HEK293 (cell line): ENCODE data around the gene EXOG.

Experiments
- TCF7L2 ChIP-seq: IDR thresholded peaks from 2 replicates; pipeline ENCODE4 v1.6.1; 2011; ENCODE audit warnings: low read depth, mild to moderate bottlenecking, inconsistent platforms, low read length, moderate library complexity, borderline replicate concordance
- ZBTB7A ChIP-seq: fragments of 450-650 bp; formaldehyde crosslinking; IDR thresholded peaks from 2 replicates; pipeline ENCODE4 v1.5.1; 2016; ENCODE audit warnings: low read depth, missing biosample characterization, missing genetic modification characterization
- ZNF214 ChIP-seq: fragments of 450-650 bp; formaldehyde crosslinking; IDR thresholded peaks from 2 replicates; pipeline ENCODE4 v1.5.1; 2017; ENCODE audit warnings: missing biosample characterization, mild to moderate bottlenecking, missing genetic modification characterization, borderline replicate concordance
- ZNF223 ChIP-seq: fragments of 450-650 bp; formaldehyde crosslinking; IDR thresholded peaks from 2 replicates; pipeline ENCODE4 v1.5.1; 2016; ENCODE audit warnings: missing biosample characterization, missing genetic modification characterization
- ZNF423 ChIP-seq: fragments of 450-650 bp; formaldehyde crosslinking; IDR thresholded peaks from 2 replicates; pipeline ENCODE4 v1.5.1; 2016; ENCODE audit warnings: missing biosample characterization, missing genetic modification characterization
- ZNF426 ChIP-seq: fragments of 450-650 bp; formaldehyde crosslinking; IDR thresholded peaks from 2 replicates; pipeline ENCODE4 v1.5.1; 2017; ENCODE audit warnings: missing biosample characterization, missing genetic modification characterization, mild to moderate bottlenecking, inconsistent platforms, moderate library complexity
- ZNF530 ChIP-seq: fragments of 450-650 bp; formaldehyde crosslinking; IDR thresholded peaks from 2 replicates; pipeline ENCODE4 v1.5.1; 2016; ENCODE audit warnings: low read depth, missing biosample characterization, missing genetic modification characterization
- ZNF670 ChIP-seq: fragments of 450-650 bp; formaldehyde crosslinking; IDR thresholded peaks from 2 replicates; pipeline ENCODE4 v1.5.1; 2016; ENCODE audit warnings: missing biosample characterization, missing genetic modification characterization, low read depth
- ZNF792 ChIP-seq: fragments of 450-650 bp; formaldehyde crosslinking; IDR thresholded peaks from 2 replicates; pipeline ENCODE4 v1.5.1; 2016; ENCODE audit warnings: missing biosample characterization, missing genetic modification characterization
- TF ChIP-seq, protein P1 (sequence below): fragments of 450-650 bp; formaldehyde crosslinking; IDR thresholded peaks from 2 replicates; pipeline ENCODE4 v1.5.1; 2016; ENCODE audit warnings: missing biosample characterization, missing genetic modification characterization
- TF ChIP-seq, protein P2 (sequence below): fragments of 450-650 bp; formaldehyde crosslinking; IDR thresholded peaks from 2 replicates; pipeline ENCODE4 v1.5.1; 2016; ENCODE audit warnings: missing biosample characterization, missing genetic modification characterization
- TF ChIP-seq, protein P3 (sequence below): fragments of 450-650 bp; formaldehyde crosslinking; IDR thresholded peaks from 2 replicates; pipeline ENCODE4 v1.5.1; 2016; ENCODE audit warnings: missing biosample characterization, missing genetic modification characterization, low read depth

DNA sequence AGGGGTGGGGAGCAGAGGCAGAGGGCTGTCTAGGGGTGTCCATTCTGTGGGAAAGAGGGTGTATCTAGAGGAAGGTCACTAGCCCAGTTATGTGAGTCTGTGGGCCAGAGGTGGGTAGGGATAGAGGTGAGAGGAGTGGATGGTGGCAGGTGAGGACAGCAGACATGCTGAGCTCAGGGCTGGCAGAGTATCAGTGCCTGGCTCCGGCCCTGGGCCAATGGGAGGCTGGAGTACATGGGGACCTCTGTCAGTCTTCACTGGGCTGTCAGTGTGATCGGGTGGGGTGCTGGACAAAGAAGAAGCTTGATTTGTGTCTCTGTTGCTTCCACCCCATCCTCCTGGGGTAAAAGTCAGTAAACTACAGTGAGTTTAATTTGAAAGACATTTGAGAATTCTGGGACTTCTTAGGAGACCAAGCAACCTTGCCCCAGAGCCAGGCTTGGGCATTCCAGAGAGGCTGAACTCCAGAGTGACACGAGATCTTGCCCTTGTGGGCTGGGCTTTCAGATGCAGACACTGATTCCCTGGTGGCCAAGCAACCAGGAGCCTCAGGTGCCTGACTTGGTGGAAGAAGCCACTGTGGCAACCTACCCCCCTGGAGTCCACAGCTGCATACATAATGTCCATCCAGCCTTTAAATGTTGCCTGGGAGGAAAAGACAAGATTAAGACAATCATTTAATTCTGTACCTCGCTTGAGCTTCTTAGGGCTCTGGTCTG, 60.7 kb downstream of the EXOG start:
- TF ChIP-seq ZNF223 (tag by site-specific recombination) = no peak
- TF ChIP-seq ZNF670 (tag by site-specific recombination) = no peak
- TF ChIP-seq, protein P1, sequence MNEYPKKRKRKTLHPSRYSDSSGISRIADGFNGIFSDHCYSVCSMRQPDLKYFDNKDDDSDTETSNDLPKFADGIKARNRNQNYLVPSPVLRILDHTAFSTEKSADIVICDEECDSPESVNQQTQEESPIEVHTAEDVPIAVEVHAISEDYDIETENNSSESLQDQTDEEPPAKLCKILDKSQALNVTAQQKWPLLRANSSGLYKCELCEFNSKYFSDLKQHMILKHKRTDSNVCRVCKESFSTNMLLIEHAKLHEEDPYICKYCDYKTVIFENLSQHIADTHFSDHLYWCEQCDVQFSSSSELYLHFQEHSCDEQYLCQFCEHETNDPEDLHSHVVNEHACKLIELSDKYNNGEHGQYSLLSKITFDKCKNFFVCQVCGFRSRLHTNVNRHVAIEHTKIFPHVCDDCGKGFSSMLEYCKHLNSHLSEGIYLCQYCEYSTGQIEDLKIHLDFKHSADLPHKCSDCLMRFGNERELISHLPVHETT (tag by site-specific recombination) = no peak
- TF ChIP-seq, protein P2, sequence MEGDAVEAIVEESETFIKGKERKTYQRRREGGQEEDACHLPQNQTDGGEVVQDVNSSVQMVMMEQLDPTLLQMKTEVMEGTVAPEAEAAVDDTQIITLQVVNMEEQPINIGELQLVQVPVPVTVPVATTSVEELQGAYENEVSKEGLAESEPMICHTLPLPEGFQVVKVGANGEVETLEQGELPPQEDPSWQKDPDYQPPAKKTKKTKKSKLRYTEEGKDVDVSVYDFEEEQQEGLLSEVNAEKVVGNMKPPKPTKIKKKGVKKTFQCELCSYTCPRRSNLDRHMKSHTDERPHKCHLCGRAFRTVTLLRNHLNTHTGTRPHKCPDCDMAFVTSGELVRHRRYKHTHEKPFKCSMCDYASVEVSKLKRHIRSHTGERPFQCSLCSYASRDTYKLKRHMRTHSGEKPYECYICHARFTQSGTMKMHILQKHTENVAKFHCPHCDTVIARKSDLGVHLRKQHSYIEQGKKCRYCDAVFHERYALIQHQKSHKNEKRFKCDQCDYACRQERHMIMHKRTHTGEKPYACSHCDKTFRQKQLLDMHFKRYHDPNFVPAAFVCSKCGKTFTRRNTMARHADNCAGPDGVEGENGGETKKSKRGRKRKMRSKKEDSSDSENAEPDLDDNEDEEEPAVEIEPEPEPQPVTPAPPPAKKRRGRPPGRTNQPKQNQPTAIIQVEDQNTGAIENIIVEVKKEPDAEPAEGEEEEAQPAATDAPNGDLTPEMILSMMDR = no peak
- no peak for TF ChIP-seq ZNF426
- no peak for TF ChIP-seq ZNF792 (tag by site-specific recombination)
- no peak for TF ChIP-seq ZNF214 (tag by site-specific recombination)
- no peak for TF ChIP-seq TCF7L2
- TF ChIP-seq ZNF423 (tag by site-specific recombination) = no peak
- no peak for TF ChIP-seq ZNF530 (tag by site-specific recombination)
- no peak for TF ChIP-seq ZBTB7A
- TF ChIP-seq, protein P3, sequence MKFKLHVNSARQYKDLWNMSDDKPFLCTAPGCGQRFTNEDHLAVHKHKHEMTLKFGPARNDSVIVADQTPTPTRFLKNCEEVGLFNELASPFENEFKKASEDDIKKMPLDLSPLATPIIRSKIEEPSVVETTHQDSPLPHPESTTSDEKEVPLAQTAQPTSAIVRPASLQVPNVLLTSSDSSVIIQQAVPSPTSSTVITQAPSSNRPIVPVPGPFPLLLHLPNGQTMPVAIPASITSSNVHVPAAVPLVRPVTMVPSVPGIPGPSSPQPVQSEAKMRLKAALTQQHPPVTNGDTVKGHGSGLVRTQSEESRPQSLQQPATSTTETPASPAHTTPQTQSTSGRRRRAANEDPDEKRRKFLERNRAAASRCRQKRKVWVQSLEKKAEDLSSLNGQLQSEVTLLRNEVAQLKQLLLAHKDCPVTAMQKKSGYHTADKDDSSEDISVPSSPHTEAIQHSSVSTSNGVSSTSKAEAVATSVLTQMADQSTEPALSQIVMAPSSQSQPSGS = no peak
